H9 (cell line): Measurements from ENCODE around the gene NUDT8. TPM values are rescaled to one million over a fixed set of nuclear protein-coding genes. Genes with fewer than 3 reads are reported as not detected.

Experiments used
- DNase-seq: peaks from one replicate; pipeline ENCODE4 v3.0.0-alpha.2; 2017
- H2AFZ ChIP-seq: one replicate; pipeline ENCODE4 v1.6.1; 2013; ENCODE audit warnings: mild to moderate bottlenecking, low read length, control low read depth, moderate library complexity
- H2AK5ac ChIP-seq: 2 replicates; pipeline ENCODE4 v1.6.1; 2013; ENCODE audit warnings: low read length, control low read depth, mixed read lengths; ENCODE audit not compliant: insufficient read length
- H2BK120ac ChIP-seq: one replicate; pipeline ENCODE4 v1.6.1; 2013; ENCODE audit warnings: low read depth, mild to moderate bottlenecking, low read length, control low read depth, inconsistent platforms; ENCODE audit not compliant: poor library complexity, severe bottlenecking
- H2BK12ac ChIP-seq: 2 replicates; pipeline ENCODE4 v1.6.1; 2013; ENCODE audit warnings: low read length, control low read depth, mixed read lengths, low read depth; ENCODE audit not compliant: insufficient read length
- H2BK15ac ChIP-seq: 2 replicates; pipeline ENCODE4 v1.6.1; 2013; ENCODE audit warnings: low read depth, low read length, control low read depth
- H2BK20ac ChIP-seq: one replicate; pipeline ENCODE4 v1.6.1; 2013; ENCODE audit warnings: low read depth, mild to moderate bottlenecking, low read length, control low read depth, inconsistent platforms; ENCODE audit not compliant: poor library complexity, severe bottlenecking
- H2BK5ac ChIP-seq: 2 replicates; pipeline ENCODE4 v1.6.1; 2013; ENCODE audit warnings: low read length, control low read depth, mixed read lengths; ENCODE audit not compliant: insufficient read length
- H3K14ac ChIP-seq: 2 replicates; pipeline ENCODE4 v1.6.1; 2013; ENCODE audit warnings: low read length, control low read depth; ENCODE audit not compliant: insufficient read depth
- H3K18ac ChIP-seq: 2 replicates; pipeline ENCODE4 v1.6.1; 2013; ENCODE audit warnings: low read depth, mild to moderate bottlenecking, mixed read lengths, low read length, control low read depth; ENCODE audit not compliant: insufficient read length
- H3K23ac ChIP-seq: 2 replicates; pipeline ENCODE4 v1.6.1; 2013; ENCODE audit warnings: low read length, control low read depth, mixed read lengths, low read depth; ENCODE audit not compliant: insufficient read length
- H3K23me2 ChIP-seq: 2 replicates; pipeline ENCODE4 v1.6.1; 2013; ENCODE audit warnings: low read depth, mild to moderate bottlenecking, mixed read lengths, low read length, control low read depth; ENCODE audit not compliant: insufficient read length, poor library complexity, severe bottlenecking
- H3K27ac ChIP-seq: 2 replicates; pipeline ENCODE4 v1.5.1; 2013; ENCODE audit warnings: low read length, control low read depth, mixed read lengths, low read depth; ENCODE audit not compliant: insufficient read length
- H3K27me3 ChIP-seq: 2 replicates; pipeline ENCODE4 v1.6.1; 2013; ENCODE audit warnings: low read length, control low read depth, inconsistent platforms; ENCODE audit not compliant: insufficient read depth
- H3K4ac ChIP-seq: 2 replicates; pipeline ENCODE4 v1.6.1; 2013; ENCODE audit warnings: low read depth, mild to moderate bottlenecking, control low read depth, inconsistent platforms, low read length, moderate library complexity
- H3K4me1 ChIP-seq: 2 replicates; pipeline ENCODE4 v1.6.1; 2013; ENCODE audit warnings: low read length, control low read depth, inconsistent platforms; ENCODE audit not compliant: insufficient read depth
- H3K4me2 ChIP-seq: 2 replicates; pipeline ENCODE4 v1.6.1; 2013; ENCODE audit warnings: low read length, control low read depth, mixed read lengths; ENCODE audit not compliant: insufficient read length, insufficient read depth
- H3K56ac ChIP-seq: 2 replicates; pipeline ENCODE4 v1.6.1; 2013; ENCODE audit warnings: low read depth, mild to moderate bottlenecking, mixed read lengths, low read length, control low read depth; ENCODE audit not compliant: insufficient read length
- H3K79me1 ChIP-seq: 2 replicates; pipeline ENCODE4 v1.6.1; 2013; ENCODE audit warnings: low read depth, mild to moderate bottlenecking, moderate library complexity, low read length, control low read depth, inconsistent platforms; ENCODE audit not compliant: insufficient read depth, poor library complexity, severe bottlenecking
- H3K79me2 ChIP-seq: 2 replicates; pipeline ENCODE4 v1.6.1; 2013; ENCODE audit warnings: low read length, control low read depth, inconsistent platforms; ENCODE audit not compliant: insufficient read depth
- H3K9ac ChIP-seq: 2 replicates; pipeline ENCODE4 v1.6.1; 2013; ENCODE audit warnings: low read length, control low read depth, mixed read lengths; ENCODE audit not compliant: insufficient read length; ENCODE audit errors: extremely low read depth
- H3K9me3 ChIP-seq: one replicate; pipeline ENCODE4 v1.6.1; 2013; ENCODE audit warnings: low read depth, low read length, inconsistent platforms; ENCODE audit not compliant: control insufficient read depth
- H3T11ph ChIP-seq: one replicate; pipeline ENCODE4 v1.6.1; 2013; ENCODE audit warnings: mild to moderate bottlenecking, low read length, control low read depth, inconsistent platforms
- H4K20me1 ChIP-seq: one replicate; pipeline ENCODE4 v1.6.1; 2013; ENCODE audit not compliant: control insufficient read depth, insufficient read length, insufficient read depth
- H4K5ac ChIP-seq: 2 replicates; pipeline ENCODE4 v1.6.1; 2013; ENCODE audit warnings: low read depth, mild to moderate bottlenecking, mixed read lengths, low read length, control low read depth; ENCODE audit not compliant: insufficient read length
- H4K8ac ChIP-seq: replicated peaks from 2 replicates; pipeline ENCODE4 v1.6.1; 2013; ENCODE audit warnings: low read length, control low read depth, mixed read lengths, low read depth; ENCODE audit not compliant: insufficient read length
- H4K91ac ChIP-seq: 2 replicates; pipeline ENCODE4 v1.6.1; 2013; ENCODE audit warnings: low read depth, mild to moderate bottlenecking, moderate library complexity, mixed read lengths, low read length, control low read depth; ENCODE audit not compliant: insufficient read length
- H3K27ac Mint-ChIP-seq, 3 experiments: 2 replicates in 2 of 3; 3 replicates in 1 of 3; pipeline ENCODE4 v1.8.0; 2020 to 2021; ENCODE audit warnings: mixed read lengths in 3 of 3, mild to moderate bottlenecking in 1 of 3, moderate library complexity in 1 of 3
- H3K27me3 Mint-ChIP-seq: 2 replicates; pipeline ENCODE4 v1.8.0; 2021; ENCODE audit warnings: low read depth, mild to moderate bottlenecking, moderate library complexity, mixed read lengths
- H3K36me3 Mint-ChIP-seq, 3 experiments: 2 replicates in 2 of 3; 3 replicates in 1 of 3; pipeline ENCODE4 v1.8.0; 2020 to 2021; ENCODE audit warnings: low read depth in 3 of 3, mixed read lengths in 3 of 3; ENCODE audit not compliant: insufficient read depth in 1 of 3
- H3K4me1 Mint-ChIP-seq, 2 experiments: 2 replicates each; pipeline ENCODE4 v1.8.0; 2020; ENCODE audit warnings: mixed read lengths in 2 of 2
- H3K4me3 Mint-ChIP-seq, 2 experiments: 2 replicates in 1 of 2; 3 replicates in 1 of 2; pipeline ENCODE4 v1.8.0; 2020 to 2021; ENCODE audit warnings: mild to moderate bottlenecking in 2 of 2, mixed read lengths in 2 of 2, moderate library complexity in 1 of 2
- H3K9me3 Mint-ChIP-seq, 2 experiments: 2 replicates in 1 of 2; 3 replicates in 1 of 2; pipeline ENCODE4 v1.8.0; 2020; ENCODE audit warnings: mild to moderate bottlenecking in 2 of 2, mixed read lengths in 2 of 2, moderate library complexity in 1 of 2
- CTCF ChIP-seq: fragments of 200-600 bp; sonication (generic); conservative IDR thresholded peaks from 3 replicates; pipeline ENCODE4 v1.8.0; 2021; ENCODE audit warnings: antibody characterized with exemption, mild to moderate bottlenecking
- WGBS: extraction: QIAGEN DNeasy Blood & Tissue Kit; methylation state at CpG from one replicate; pipeline ENCODE4 v1.1.7; 2013; ENCODE audit warnings: missing lambda C conversion rate, low lambda C conversion rate, mixed read lengths; ENCODE audit not compliant: insufficient read length; ENCODE audit errors: extremely low coverage; 5-methylcytosine and 5-hydroxymethylcytosine counted together
- total RNA-seq: library from RNA; stranded (reverse); gene quantifications from 2 replicates; pipeline ENCODE4 v1.2.1, GENCODE V29; 2021

Gene NUDT8
- total RNA-seq, 1 experiment from 2014 or later, result 6.5 TPM

- Mint-ChIP-seq H3K27me3 (peaks cover 18% of the 10 kb centered on the region), H3K36me3 (peaks cover 20 to 34% (median 29%) of the 10 kb centered on the region in 3 experiments), H3K4me3 (no peak overlapping the region), H3K27ac (peak overlapping the region in 1 of 3 experiments; percentile 92; a peak in 2 of 7 replicates), H3K4me1 (peaks cover 36 to 47% of the 10 kb centered on the region in 2 experiments), H3K9me3 (peaks cover 0 to 6% of the 10 kb centered on the region in 2 experiments; a peak in 3 of 5 replicates)
- Histone ChIP-seq H3K4me1 (no peaks in the 10 kb centered on the region; the same call in 1 of the 2 replicates), H3K14ac (no peak overlapping the region), H3K4me2 (no peak overlapping the region), H2AFZ (no peak overlapping the region), H3K18ac (no peak overlapping the region), H2BK15ac (no peak overlapping the region), H2BK20ac (no peak overlapping the region), H3K27ac (peak overlapping the region; percentile 53), H4K8ac (no peak overlapping the region), H2BK120ac (no peak overlapping the region), H3K4ac (no peak overlapping the region), H3K23me2 (no peaks in the 10 kb centered on the region), H4K91ac (no peak overlapping the region), H4K20me1 (no peaks in the 10 kb centered on the region), H3K9me3 (no peaks in the 10 kb centered on the region), H3K56ac (no peak overlapping the region), H4K5ac (no peak overlapping the region), H3K79me1 (no peaks in the 10 kb centered on the region), H2BK12ac (no peak overlapping the region), H3T11ph (no peak overlapping the region), H2AK5ac (no peak overlapping the region), H2BK5ac (no peak overlapping the region), H3K27me3 (no peaks in the 10 kb centered on the region), H3K23ac (no peak overlapping the region), H3K9ac (no peak overlapping the region), H3K79me2 (no peaks in the 10 kb centered on the region)
- no CpG with 5 or more reads among the region's 15 CpGs for WGBS
- no peak for TF ChIP-seq CTCF
- peak; percentile 67 for DNase-seq
Observed at GRCh38 chr11:67627812-67628624, 1.7 kb downstream of the NUDT8 start.
